ENCODE measurements around the gene RNF20.

DNA sequence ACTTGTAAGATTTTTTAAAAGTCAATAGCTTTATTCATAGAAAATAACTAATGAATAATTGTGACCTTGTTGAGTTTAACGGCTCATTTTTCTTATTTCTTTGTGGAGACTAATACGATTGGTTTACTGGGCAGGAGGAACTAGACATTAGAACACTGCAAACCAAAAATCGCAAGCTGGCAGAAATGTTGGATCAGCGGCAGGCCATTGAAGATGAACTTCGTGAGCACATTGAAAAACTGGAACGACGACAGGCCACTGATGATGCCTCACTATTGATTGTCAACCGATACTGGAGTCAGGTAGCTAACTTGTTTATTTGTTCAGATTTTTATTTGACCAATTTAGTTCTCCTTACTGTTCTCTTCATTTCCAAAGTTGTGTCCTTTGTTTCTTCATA lies 6.4 kb downstream of the RNF20 start:
- TF ChIP-seq YY1 (IDR thresholded peaks at IDR 0.05; ENCODE audit: insufficient read depth, insufficient read length) (no peak), SUZ12 (IDR thresholded peaks at IDR 0.05; ENCODE audit: extremely low read depth, insufficient read depth, insufficient read length) (no peak), ZNF274 (IDR thresholded peaks at IDR 0.05; ENCODE audit: low read depth, low read length) (no peak)
